HCT116 (cell line): Measurements from ENCODE around the gene CATSPERB. TPM values are rescaled to one million over a fixed set of nuclear protein-coding genes. Genes with fewer than 3 reads are reported as not detected.
A peak's percentile ranks its signal among the peaks of the same experiment; 100 is the strongest.

Experiments used
- ATAC-seq: fragments of 200-7000 bp; cut with Tn5 transposase; 2 replicates; pipeline ENCODE4 v1.9.1; 2020; ENCODE audit warnings: mild to moderate bottlenecking, moderate library complexity
- BruUV-seq: library from RNA; stranded (reverse); fragments of 400-500 nt; replicated peaks from 2 replicates; lab custom pipeline; 2021; lab: Mats Ljungman, UMichigan
- CTCF ChIA-PET: fragments of 300-600 bp; sonication (Branson Sonifier 250); formaldehyde crosslinking; loops from one replicate; lab custom pipeline; 2021; ENCODE audit warnings: antibody characterized with exemption; lab: Charles Lee
- POLR2A ChIA-PET: fragments of 300-600, 350-600 bp; sonication (Branson Sonifier 250); formaldehyde crosslinking; loops from one replicate; lab custom pipeline; 2021; ENCODE audit warnings: antibody characterized with exemption; lab: Charles Lee
- RAD21 ChIA-PET, 2 experiments: fragments of 300-600 bp; sonication (Branson Sonifier 250); formaldehyde crosslinking; loops; one replicate each; lab custom pipeline; 2023; ENCODE audit warnings: low total read pairs in 2 of 2; ENCODE audit not compliant: uncharacterized antibody in 2 of 2, unreplicated experiment in 2 of 2, low non-redundant PET in 1 of 2; lab: Charles Lee
- DNase-seq: peaks from one replicate; pipeline ENCODE4 v3.0.0-alpha.2; 2010; ENCODE audit warnings: low read depth, low spot score
- H2AFZ ChIP-seq: fragments of 200-600 bp; shearing (Covaris generic), sonication (generic); 2 replicates; pipeline ENCODE4 v1.6.1; 2017; ENCODE audit warnings: low read depth, mixed run types, mixed read lengths, antibody characterized with exemption, low read length; ENCODE audit not compliant: poor library complexity, severe bottlenecking
- H3K27ac ChIP-seq: 2 replicates; pipeline ENCODE4 v1.5.1; 2012; ENCODE audit warnings: low read depth, low read length
- H3K27me3 ChIP-seq: fragments of 200-600 bp; sonication (generic); 2 replicates; pipeline ENCODE4 v1.6.1; 2016; ENCODE audit warnings: mixed run types, low read length, mixed read lengths; ENCODE audit not compliant: insufficient read depth
- H3K36me3 ChIP-seq, 2 experiments: fragments of 200-500 bp in 1 of 2; fragments of 200-600 bp in 1 of 2; sonication (Bioruptor generic) in 1 of 2; sonication (generic) in 1 of 2; 2 replicates each; pipeline versions ENCODE4 v1.5.1 to v1.6.1; 2014 to 2016; ENCODE audit warnings: low read length in 2 of 2, inconsistent platforms in 1 of 2, mixed read lengths in 1 of 2, mixed run types in 1 of 2; ENCODE audit not compliant: insufficient read depth in 2 of 2, control insufficient read depth in 1 of 2
- H3K4me1 ChIP-seq, 2 experiments: fragments of 200-600 bp in 1 of 2; sonication (generic) in 1 of 2; 2 replicates each; pipeline versions ENCODE4 v1.5.1 to v1.6.1; 2012 to 2017; ENCODE audit warnings: low read length in 2 of 2, inconsistent platforms in 1 of 2, mild to moderate bottlenecking in 1 of 2, mixed read lengths in 1 of 2, mixed run types in 1 of 2, moderate library complexity in 1 of 2; ENCODE audit not compliant: insufficient read depth in 2 of 2, control insufficient read depth in 1 of 2
- H3K4me2 ChIP-seq: fragments of 200-600 bp; sonication (generic); 2 replicates; pipeline ENCODE4 v1.6.1; 2017; ENCODE audit warnings: mixed run types, low read length, mixed read lengths
- H3K4me3 ChIP-seq, 2 experiments: fragments of 200-600 bp in 1 of 2; sonication (generic) in 1 of 2; replicated peaks in 1 of 2; 2 replicates each; pipeline ENCODE4 v1.5.1; 2011 to 2016; ENCODE audit warnings: low read length in 2 of 2, control low read depth in 1 of 2, low read depth in 1 of 2, mild to moderate bottlenecking in 1 of 2, mixed read lengths in 1 of 2, mixed run types in 1 of 2
- H3K79me2 ChIP-seq: fragments of 200-600 bp; sonication (generic); 2 replicates; pipeline ENCODE4 v1.6.1; 2017; ENCODE audit warnings: mild to moderate bottlenecking, mixed run types, low read length, moderate library complexity, mixed read lengths; ENCODE audit not compliant: insufficient read depth
- H3K9ac ChIP-seq: fragments of 200-600 bp; sonication (generic); 2 replicates; pipeline ENCODE4 v1.6.1; 2016; ENCODE audit warnings: low read length, mixed read lengths
- H3K9me2 ChIP-seq: fragments of 200-600 bp; sonication (generic), shearing (Covaris generic); 2 replicates; pipeline ENCODE4 v1.6.1; 2017; ENCODE audit warnings: mixed run types, mild to moderate bottlenecking, moderate library complexity; ENCODE audit not compliant: insufficient read depth
- H3K9me3 ChIP-seq, 2 experiments: fragments of 200-500 bp in 1 of 2; fragments of 200-600 bp in 1 of 2; sonication (Bioruptor generic) in 1 of 2; sonication (generic) in 1 of 2; 2 replicates each; pipeline ENCODE4 v1.6.1; 2014 to 2017; ENCODE audit warnings: low read length in 2 of 2, mixed read lengths in 2 of 2, inconsistent platforms in 1 of 2, low read depth in 1 of 2, mild to moderate bottlenecking in 1 of 2, mixed run types in 1 of 2, moderate library complexity in 1 of 2; ENCODE audit not compliant: control insufficient read depth in 1 of 2, insufficient read depth in 1 of 2
- H4K20me1 ChIP-seq: fragments of 200-600 bp; sonication (generic), shearing (Covaris generic); 2 replicates; pipeline ENCODE4 v1.6.1; 2017; ENCODE audit warnings: mixed run types, mild to moderate bottlenecking, moderate library complexity; ENCODE audit not compliant: insufficient read depth
- CBX3 ChIP-seq: IDR thresholded peaks from 2 replicates; pipeline ENCODE4 v1.6.1; 2012; ENCODE audit warnings: low read depth
- CEBPB ChIP-seq: IDR thresholded peaks from 2 replicates; pipeline ENCODE4 v1.6.1; 2012; ENCODE audit warnings: low read depth
- ELF1 ChIP-seq: IDR thresholded peaks from 2 replicates; pipeline ENCODE4 v1.6.1; 2012; ENCODE audit warnings: low read depth, borderline replicate concordance
- EZH2 ChIP-seq: fragments of 200-600 bp; sonication (generic); IDR thresholded peaks from 2 replicates; pipeline ENCODE4 v1.6.1; 2017; ENCODE audit warnings: antibody characterized with exemption, mixed run types
- EZH2phosphoT487 ChIP-seq: fragments of 200-600 bp; IDR thresholded peaks from 2 replicates; pipeline ENCODE4 v1.6.1; 2018; ENCODE audit warnings: antibody characterized with exemption, borderline replicate concordance
- JUND ChIP-seq: IDR thresholded peaks from 2 replicates; pipeline ENCODE4 v1.6.1; 2012
- POLR2A ChIP-seq: IDR thresholded peaks from 2 replicates; pipeline ENCODE4 v1.7.0; 2011; ENCODE audit warnings: borderline replicate concordance; ENCODE audit not compliant: insufficient read depth, insufficient read length; ENCODE audit errors: extremely low read depth
- POLR2AphosphoS5 ChIP-seq: IDR thresholded peaks from 2 replicates; pipeline ENCODE4 v1.6.1; 2011; ENCODE audit warnings: mild to moderate bottlenecking, low read depth, low read length, moderate library complexity
- REST ChIP-seq: IDR thresholded peaks from 2 replicates; pipeline ENCODE4 v1.6.1; 2012; ENCODE audit warnings: low read depth
- SIN3A ChIP-seq: IDR thresholded peaks from 2 replicates; pipeline ENCODE4 v1.6.1; 2012; ENCODE audit warnings: low read depth
- SP1 ChIP-seq: IDR thresholded peaks from 2 replicates; pipeline ENCODE4 v1.6.1; 2012; ENCODE audit warnings: low read depth
- TCF7L2 ChIP-seq: IDR thresholded peaks from 2 replicates; pipeline ENCODE4 v1.7.0; 2011; ENCODE audit warnings: borderline replicate concordance, inconsistent platforms; ENCODE audit not compliant: insufficient read depth, insufficient read length; ENCODE audit errors: extremely low read depth
- YY1 ChIP-seq: IDR thresholded peaks from 2 replicates; pipeline ENCODE4 v1.6.1; 2011; ENCODE audit warnings: low read length, low read depth, moderate library complexity, mild to moderate bottlenecking; ENCODE audit not compliant: insufficient replicate concordance; ENCODE audit errors: extremely low read depth
- ZBTB33 ChIP-seq: IDR thresholded peaks from 2 replicates; pipeline ENCODE4 v1.6.1; 2011; ENCODE audit warnings: mild to moderate bottlenecking, low read length, moderate library complexity; ENCODE audit not compliant: insufficient replicate concordance; ENCODE audit errors: extremely low read depth
- ZFX ChIP-seq: fragments of 450-650 bp; IDR thresholded peaks from 2 replicates; pipeline ENCODE4 v1.6.1; 2017
- intact Hi-C: fragments of 100-400 bp; cut with micrococcal nuclease; formaldehyde crosslinking; loops from 2 replicates; pipeline ENCODE4 v1.10.0; 2022
- total RNA-seq: library from RNA; stranded (reverse); gene quantifications from one replicate; pipeline ENCODE4 v1.2.1, GENCODE V29; 2021; ENCODE audit not compliant: unreplicated experiment

The CATSPERB gene
- total RNA-seq, 1 experiment from 2014 or later = 0.74 TPM

DNA sequence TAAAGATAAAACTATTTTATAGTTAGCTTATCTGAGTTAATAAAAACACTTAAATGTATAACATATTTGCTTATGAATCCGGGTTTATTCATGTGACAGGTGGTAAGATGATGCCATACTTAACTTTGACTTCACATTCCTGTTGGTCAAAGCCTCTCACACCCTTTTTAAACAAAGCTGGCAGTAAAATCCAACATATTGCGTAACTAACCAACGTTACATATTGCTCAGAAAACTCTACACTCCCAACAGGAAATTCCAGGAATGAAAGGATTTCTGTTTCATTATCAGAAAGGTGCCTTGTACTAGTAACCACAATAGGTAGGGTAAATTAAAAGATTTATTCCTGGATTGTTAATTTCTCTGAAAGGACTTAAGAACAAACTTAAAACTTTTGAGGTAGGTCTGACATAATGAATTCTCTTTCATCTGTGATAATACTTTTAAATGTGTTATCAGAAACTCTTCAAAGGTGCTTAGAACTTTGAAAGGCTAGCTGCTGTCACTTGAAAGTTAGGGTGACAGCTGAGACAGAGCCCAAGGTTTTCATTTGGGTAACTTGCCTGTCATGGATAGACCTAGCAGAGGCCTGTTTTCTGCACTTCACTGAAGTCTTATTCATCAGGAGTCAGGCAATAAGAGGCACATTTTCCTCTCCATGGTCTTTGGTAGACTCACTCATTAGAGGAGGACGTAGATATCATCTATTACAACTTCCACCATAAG is 23.8 kb upstream of the CATSPERB start:
- no TSS peak for BruUV-seq
- peak; percentile 38; the same call in 1 of the 2 replicates for ATAC-seq

More for the DNA sequence above, 23.8 kb upstream of the CATSPERB start:
- H3K9me2 ChIP-seq = no peaks in the 10 kb centered on the region
- H3K9me3 ChIP-seq = no peaks in the 10 kb centered on the region
- no peaks in the 10 kb centered on the region for H3K27me3 ChIP-seq
- TF ChIP-seq POLR2A (no peak), CBX3 (0 out of 2 replicates have a peak, but pooled peaks have one; percentile 21), EZH2 (no peak), SIN3A (no peak), ELF1 (no peak), YY1 (no peak), POLR2AphosphoS5 (no peak), SP1 (peak; percentile 24; the same call in 1 of the 2 replicates), TCF7L2 (no peak), ZBTB33 (no peak), EZH2phosphoT487 (no peak), REST (no peak), JUND (peak; percentile 19; the same call in 1 of the 2 replicates), CEBPB (peak; percentile 94), ZFX (no peak)
- no peak overlapping the region for H2AFZ ChIP-seq
- H3K36me3 ChIP-seq = no peaks in the 10 kb centered on the region
- H3K9ac ChIP-seq = no peak overlapping the region
- no peak overlapping the region for H3K4me3 ChIP-seq
- H3K79me2 ChIP-seq = no peaks in the 10 kb centered on the region
- no peaks in the 10 kb centered on the region for H4K20me1 ChIP-seq
- ChIA-PET CTCF (no interaction called here), POLR2A (interaction anchor here (0.5 kb wide), 1 partner anchor 98 kb away, joined by 3 read pairs; no protein-coding TSS in a partner anchor), RAD21 (no interaction called here)
- intact Hi-C loops = no loop called here
- no peak overlapping the region for H3K27ac ChIP-seq
- peaks cover 0 to 30% of the 10 kb centered on the region in 2 experiments; a peak in 3 of 4 replicates for H3K4me1 ChIP-seq
- peak; percentile 2 for DNase-seq
- peak overlapping the region; percentile 24 for H3K4me2 ChIP-seq
